ENCODE data around the gene KCNK5.

The KCNK5 gene, protein sequence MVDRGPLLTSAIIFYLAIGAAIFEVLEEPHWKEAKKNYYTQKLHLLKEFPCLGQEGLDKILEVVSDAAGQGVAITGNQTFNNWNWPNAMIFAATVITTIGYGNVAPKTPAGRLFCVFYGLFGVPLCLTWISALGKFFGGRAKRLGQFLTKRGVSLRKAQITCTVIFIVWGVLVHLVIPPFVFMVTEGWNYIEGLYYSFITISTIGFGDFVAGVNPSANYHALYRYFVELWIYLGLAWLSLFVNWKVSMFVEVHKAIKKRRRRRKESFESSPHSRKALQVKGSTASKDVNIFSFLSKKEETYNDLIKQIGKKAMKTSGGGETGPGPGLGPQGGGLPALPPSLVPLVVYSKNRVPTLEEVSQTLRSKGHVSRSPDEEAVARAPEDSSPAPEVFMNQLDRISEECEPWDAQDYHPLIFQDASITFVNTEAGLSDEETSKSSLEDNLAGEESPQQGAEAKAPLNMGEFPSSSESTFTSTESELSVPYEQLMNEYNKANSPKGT

GRCh38 chr6:39228992-39229767, at the start of gene KCNK5:
Gene KCNK5 (minus strand): TSS chr6:39229475. CDS start chr6:39229111, 364 bp downstream.
- DNase-seq = peak; percentile 90 to 91
- H3K9me3 Mint-ChIP-seq = no peaks in the 10 kb centered on the region
- peak within 1 kb of the TSS; percentile 86 to 93 for H3K27ac Mint-ChIP-seq
- H3K27me3 Mint-ChIP-seq = no peaks in the 10 kb centered on the region
- H3K4me3 Mint-ChIP-seq = peak within 1 kb of the TSS; percentile 82 to 90
- ATAC-seq = peak; percentile 92
- peaks cover 50% of the 10 kb centered on the region for H3K4me1 Mint-ChIP-seq

DNA sequence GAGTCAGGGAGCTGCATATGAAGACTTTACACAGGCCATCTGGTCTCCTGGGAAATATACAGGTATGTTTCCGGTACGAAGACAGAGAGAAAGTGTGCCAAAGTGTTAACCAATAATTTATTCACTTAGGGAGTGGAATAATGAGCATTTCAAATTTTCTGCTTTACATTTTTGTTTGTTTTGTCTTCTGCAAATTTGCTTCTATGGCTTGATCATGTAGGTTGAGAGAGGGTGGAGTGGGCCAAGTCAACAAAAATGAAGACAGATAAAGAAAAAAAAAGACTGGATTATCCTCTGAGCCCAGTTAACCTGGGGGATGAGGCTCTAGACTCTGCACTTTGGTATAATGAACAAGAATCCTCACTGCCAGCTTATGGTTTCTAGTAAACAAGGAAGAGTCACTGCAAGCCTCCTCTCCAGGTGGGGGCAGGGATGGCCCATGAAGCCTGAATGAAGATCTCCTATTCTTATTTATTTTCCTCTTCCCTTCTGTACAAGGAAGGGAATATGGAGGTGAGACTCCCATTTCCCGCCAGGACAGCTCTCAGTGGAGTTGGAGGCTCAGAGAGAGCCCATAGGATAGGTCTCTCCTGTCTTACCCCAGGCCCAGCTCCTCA, 47.2 kb upstream of the KCNK5 start:
- H3K9me3 Mint-ChIP-seq = no peaks in the 10 kb centered on the region
- no peak overlapping the region for H3K27ac Mint-ChIP-seq
- ATAC-seq = no peak
- peaks cover 6% of the 10 kb centered on the region for H3K4me1 Mint-ChIP-seq
- peaks cover 13% of the 10 kb centered on the region for H3K27me3 Mint-ChIP-seq
- H3K4me3 Mint-ChIP-seq = no peak overlapping the region
- DNase-seq = no peak

DNA sequence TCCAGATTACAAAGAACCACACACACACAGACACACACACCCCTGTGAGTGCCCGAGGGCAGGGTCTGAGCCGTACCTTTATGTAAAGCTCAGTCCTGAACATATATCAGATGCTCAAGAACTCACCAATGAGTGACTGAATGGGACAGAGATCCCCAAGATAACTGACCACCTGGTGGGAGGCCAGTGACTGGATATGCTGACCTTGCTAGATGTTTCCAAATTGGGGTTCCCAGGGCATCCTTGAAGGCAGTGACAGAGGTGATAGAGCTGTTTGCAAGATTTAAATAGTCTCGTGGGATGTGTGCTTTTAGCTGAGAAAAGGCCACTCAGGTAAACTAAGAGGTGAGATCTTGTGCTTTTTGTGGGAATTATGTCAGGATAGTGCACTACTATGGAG, 45.6 kb upstream of the KCNK5 start:
- Mint-ChIP-seq H3K9me3 (no peaks in the 10 kb centered on the region), H3K27ac (no peak overlapping the region), H3K4me3 (no peak overlapping the region), H3K27me3 (peaks cover 8% of the 10 kb centered on the region), H3K4me1 (peaks cover 1% of the 10 kb centered on the region)
- DNase-seq (no peak), ATAC-seq (no peak)

DNA sequence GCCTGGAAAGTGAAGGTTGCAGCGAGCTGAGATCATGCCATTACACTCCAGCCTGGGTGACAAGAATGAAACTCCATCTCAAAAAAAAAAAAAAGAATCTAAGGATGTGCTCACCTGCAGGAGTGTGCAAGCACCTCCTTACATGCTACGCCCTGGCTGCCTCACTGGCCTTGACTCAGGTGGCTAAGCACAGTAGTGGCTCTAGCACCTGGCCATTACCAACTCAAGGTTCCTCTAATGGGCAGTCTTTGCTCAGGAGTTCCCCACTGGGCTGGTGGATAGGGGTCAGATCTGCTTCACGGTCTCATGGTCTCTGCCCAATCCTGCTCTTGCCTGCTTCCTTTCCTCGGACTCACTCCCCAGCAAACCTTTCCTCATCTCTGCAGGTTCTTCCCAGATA, 45.2 kb upstream of the KCNK5 start:
- Mint-ChIP-seq H3K27me3 (peaks cover 8% of the 10 kb centered on the region), H3K4me1 (no peaks in the 10 kb centered on the region), H3K9me3 (no peaks in the 10 kb centered on the region)

GRCh38 chr6:39273406-39273821, 44.1 kb upstream of the KCNK5 start:
- Mint-ChIP-seq H3K27ac (no peak overlapping the region), H3K27me3 (peaks cover 8% of the 10 kb centered on the region), H3K4me3 (no peak overlapping the region), H3K4me1 (no peaks in the 10 kb centered on the region), H3K9me3 (no peaks in the 10 kb centered on the region)
- DNase-seq = no peak
- no peak for ATAC-seq

More for the DNA sequence above, 45.2 kb upstream of the KCNK5 start:
- DNase-seq = no peak
- no peak for ATAC-seq
- no peak overlapping the region for H3K4me3 Mint-ChIP-seq
- no peak overlapping the region for H3K27ac Mint-ChIP-seq

GRCh38 chr6:39269961-39270360, 40.7 kb upstream of the KCNK5 start:
- H3K4me1 Mint-ChIP-seq = peaks cover 15% of the 10 kb centered on the region
- ATAC-seq (no peak), DNase-seq (no peak)
- no peak overlapping the region for H3K27ac Mint-ChIP-seq
- peaks cover 6% of the 10 kb centered on the region for H3K27me3 Mint-ChIP-seq
- no peak overlapping the region for H3K4me3 Mint-ChIP-seq
- no peaks in the 10 kb centered on the region for H3K9me3 Mint-ChIP-seq

GRCh38 chr6:39268721-39269120, 39.4 kb upstream of the KCNK5 start:
- Mint-ChIP-seq H3K27ac (no peak overlapping the region), H3K9me3 (no peaks in the 10 kb centered on the region), H3K27me3 (peaks cover 6% of the 10 kb centered on the region), H3K4me3 (no peak overlapping the region), H3K4me1 (peaks cover 25% of the 10 kb centered on the region)
- ATAC-seq (no peak), DNase-seq (no peak)

DNA sequence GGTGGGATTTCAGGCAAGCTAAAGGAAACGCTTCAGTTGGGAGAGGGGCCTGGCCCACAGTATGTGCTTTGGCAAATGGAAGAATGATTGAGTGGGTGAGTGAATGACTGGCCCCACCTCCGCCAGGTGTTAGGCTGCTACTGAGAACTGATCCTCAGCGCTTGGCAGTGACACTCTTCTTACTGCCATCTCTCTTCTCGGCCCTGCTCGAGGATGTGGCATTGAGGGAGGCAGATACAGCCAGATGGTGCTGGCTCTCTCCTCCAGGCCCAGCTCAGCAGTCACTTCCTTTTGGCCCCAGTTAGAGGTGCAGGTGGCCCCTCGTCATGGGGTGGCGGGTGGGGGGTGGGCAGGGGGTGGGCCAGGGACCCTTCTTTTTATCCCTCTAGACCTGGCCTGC, 38.9 kb upstream of the KCNK5 start:
- H3K27me3 Mint-ChIP-seq = peaks cover 6% of the 10 kb centered on the region
- no peak overlapping the region for H3K27ac Mint-ChIP-seq
- H3K9me3 Mint-ChIP-seq = no peaks in the 10 kb centered on the region
- ATAC-seq (no peak), DNase-seq (no peak)
- H3K4me1 Mint-ChIP-seq = peaks cover 30% of the 10 kb centered on the region
- no peak overlapping the region for H3K4me3 Mint-ChIP-seq

GRCh38 chr6:39266782-39267355, 37.6 kb upstream of the KCNK5 start:
- Mint-ChIP-seq H3K27me3 (peaks cover 6% of the 10 kb centered on the region), H3K27ac (peak overlapping the region; percentile 37 to 47), H3K4me1 (peaks cover 31% of the 10 kb centered on the region), H3K4me3 (no peak overlapping the region), H3K9me3 (no peaks in the 10 kb centered on the region)
- DNase-seq (peak in 1 of 2 donors; percentile 29), ATAC-seq (peak; percentile 67)

DNA sequence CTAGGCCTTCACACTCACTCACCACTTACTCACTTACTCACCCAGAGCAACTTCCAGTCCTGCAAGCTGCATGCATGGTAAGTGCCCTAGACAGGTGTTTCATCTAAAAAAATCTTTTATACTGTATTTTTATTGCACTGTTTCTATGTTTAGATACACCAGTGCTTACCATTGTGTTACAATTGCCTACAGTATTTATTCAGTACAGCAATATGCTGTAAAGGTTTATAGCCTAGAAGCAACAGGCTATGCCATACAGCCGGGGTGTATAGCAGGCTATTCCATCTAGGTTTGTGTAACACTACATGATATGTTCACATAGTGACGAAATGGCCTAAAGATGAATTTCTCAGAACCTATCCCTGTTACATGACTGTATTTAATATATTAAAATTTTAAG, 37.1 kb upstream of the KCNK5 start:
- Mint-ChIP-seq H3K9me3 (peaks cover 0 to under 1% of the 10 kb centered on the region in 2 donors), H3K4me3 (no peak overlapping the region), H3K27ac (no peak overlapping the region), H3K4me1 (peaks cover 31% of the 10 kb centered on the region), H3K27me3 (peaks cover 11% of the 10 kb centered on the region)
- ATAC-seq = no peak
- DNase-seq = no peak

DNA sequence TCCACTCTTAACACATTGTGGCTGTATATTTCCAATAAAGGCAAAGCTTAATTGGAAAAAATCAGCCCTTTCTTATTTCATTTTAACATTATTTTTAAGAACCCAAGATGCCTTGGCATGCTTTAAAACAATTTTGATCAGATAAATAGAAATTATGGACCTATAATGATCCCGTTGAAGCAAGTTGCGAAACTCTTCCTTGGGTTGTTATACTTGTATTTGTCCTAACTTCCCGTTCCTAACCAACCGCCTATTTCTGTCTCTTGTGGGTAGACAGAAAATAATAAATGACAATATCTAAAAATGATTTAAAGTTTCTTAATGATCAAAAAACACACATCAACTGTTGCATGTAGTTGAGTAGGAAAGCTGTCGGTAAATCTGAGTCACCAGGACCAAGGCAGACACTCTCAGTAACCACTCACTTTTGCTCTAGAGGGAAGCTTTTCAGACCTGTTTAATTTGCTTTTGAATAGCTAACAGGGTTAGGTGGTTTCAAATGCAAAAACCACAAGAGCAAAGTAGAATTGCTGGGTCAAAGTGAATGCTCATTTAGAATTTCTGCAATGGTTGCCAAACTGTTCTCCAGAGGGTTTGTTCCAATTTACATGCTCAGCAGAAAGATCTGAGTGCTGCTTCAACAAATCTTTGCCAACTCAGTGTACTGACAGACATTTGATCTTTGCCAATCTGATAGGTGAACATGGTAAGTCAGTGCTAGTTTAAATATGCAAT, 34.2 kb upstream of the KCNK5 start:
- Mint-ChIP-seq H3K27me3 (peaks cover 29% of the 10 kb centered on the region), H3K4me3 (peak overlapping the region in 1 of 2 donors; percentile 21), H3K27ac (peak overlapping the region; percentile 76 to 86), H3K4me1 (peaks cover 31% of the 10 kb centered on the region), H3K9me3 (peaks cover 0 to 12% of the 10 kb centered on the region in 2 donors)
- DNase-seq (peak; percentile 10 to 33), ATAC-seq (peak; percentile 93)

DNA sequence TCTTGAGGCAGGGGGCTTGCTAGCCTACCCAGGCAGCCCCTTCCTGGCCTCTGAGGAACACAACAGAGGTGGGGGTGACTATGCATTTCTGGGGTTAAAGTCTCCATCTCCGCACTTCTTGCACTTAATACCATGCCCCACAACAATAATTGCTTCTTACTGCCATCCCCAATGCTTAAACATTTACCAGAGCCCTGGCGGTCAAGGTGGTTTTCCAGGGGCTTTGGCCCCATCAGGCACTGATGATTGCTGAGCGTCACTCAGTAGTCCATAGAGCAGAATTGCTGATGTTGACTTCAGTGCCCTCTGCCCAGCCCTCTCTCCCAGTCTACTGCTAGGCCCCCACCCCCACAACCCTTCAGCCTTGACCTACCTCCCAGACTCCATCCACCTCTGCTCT, 32.5 kb upstream of the KCNK5 start:
- ATAC-seq = no peak
- no peak for DNase-seq
- Mint-ChIP-seq H3K27ac (peak overlapping the region in 1 of 2 donors; percentile 29), H3K4me3 (no peak overlapping the region), H3K27me3 (peaks cover 23% of the 10 kb centered on the region), H3K4me1 (peaks cover 18% of the 10 kb centered on the region), H3K9me3 (peaks cover 0 to 12% of the 10 kb centered on the region in 2 donors)

- ATAC-seq = no peak
- Mint-ChIP-seq H3K4me1 (peaks cover 21% of the 10 kb centered on the region), H3K27me3 (peaks cover 23% of the 10 kb centered on the region), H3K27ac (no peak overlapping the region), H3K4me3 (no peak overlapping the region), H3K9me3 (peaks cover 0 to 12% of the 10 kb centered on the region in 2 donors)
- DNase-seq = no peak
Observed at GRCh38 chr6:39260953-39261352, 31.7 kb upstream of the KCNK5 start.

- no peak for ATAC-seq
- H3K9me3 Mint-ChIP-seq = peaks cover 0 to 12% of the 10 kb centered on the region in 2 donors
- H3K27me3 Mint-ChIP-seq = peaks cover 23% of the 10 kb centered on the region
- peaks cover 22% of the 10 kb centered on the region for H3K4me1 Mint-ChIP-seq
- no peak overlapping the region for H3K27ac Mint-ChIP-seq
- DNase-seq = no peak
- H3K4me3 Mint-ChIP-seq = no peak overlapping the region
Observed at GRCh38 chr6:39260456-39260855, 31.2 kb upstream of the KCNK5 start.

Data from stimulated activated naive CD8-positive, alpha-beta T cell treated with anti-CD3 and anti-CD28 coated beads, Interleukin-15, amount 100 ng/mL, for 72 hours (primary cell).